ENCODE measurements around the gene KRTAP3-2.

KRTAP3-2 gene

GRCh38 chr17:40961591-40961990 lies 38.1 kb downstream of the KRTAP3-2 start:
- no peak for DNase-seq

GRCh38 chr17:40960144-40960543 lies 39.6 kb downstream of the KRTAP3-2 start:
- no peak for DNase-seq

GRCh38 chr17:40958086-40958953 lies 41.4 kb downstream of the KRTAP3-2 start:
- no peak for DNase-seq

GRCh38 chr17:40956401-40957254 lies 43.1 kb downstream of the KRTAP3-2 start:
- no peak for DNase-seq

GRCh38 chr17:40953881-40954280 lies 45.8 kb downstream of the KRTAP3-2 start:
- no peak for DNase-seq

GRCh38 chr17:40952661-40953060 lies 47.0 kb downstream of the KRTAP3-2 start:
- no peak for DNase-seq

GRCh38 chr17:40952154-40952553 lies 47.6 kb downstream of the KRTAP3-2 start:
- no peak for DNase-seq

- no peak for DNase-seq
Measured at GRCh38 chr17:40951011-40951622, 48.6 kb downstream of the KRTAP3-2 start.

GRCh38 chr17:40950176-40950575 lies 49.5 kb downstream of the KRTAP3-2 start:
- DNase-seq = no peak

- no peak for DNase-seq
Measured at GRCh38 chr17:40949418-40949817, 50.3 kb downstream of the KRTAP3-2 start.
